Keratinocyte (primary cell): ENCODE results near the gene WFDC1.

Experiments used
- CTCF ChIP-seq, 3 experiments: IDR thresholded peaks in 1 of 3; conservative IDR thresholded peaks in 1 of 3; optimal IDR thresholded peaks in 1 of 3; 2 replicates in 2 of 3; 3 replicates in 1 of 3; pipeline versions ENCODE3 to v1.5.1; 2011; ENCODE audit warnings: low read length in 3 of 3, mild to moderate bottlenecking in 3 of 3, moderate library complexity in 2 of 3, control low read depth in 1 of 3, inconsistent platforms in 1 of 3; ENCODE audit not compliant: insufficient read depth in 2 of 3; ENCODE audit errors: extremely low read depth in 1 of 3
- EZH2 ChIP-seq: IDR thresholded peaks from one replicate; pipeline ENCODE4 v1.6.1; 2012; ENCODE audit warnings: inconsistent platforms, mild to moderate bottlenecking, low read length, moderate library complexity

- no peak for TF ChIP-seq CTCF (optimal IDR thresholded peaks at IDR 0.05 in 1 of 3, IDR thresholded peaks at IDR 0.05 in 1 of 3, conservative IDR thresholded peaks at IDR 0.05 in 1 of 3; ENCODE audit: extremely low read depth in 1 of 3, insufficient read depth in 2 of 3, low read length in 3 of 3)
- TF ChIP-seq EZH2, result no peak
Measured at GRCh38 chr16:84368308-84368996, 73.8 kb downstream of the WFDC1 start, which contains the start of gene ATP2C2.
